ENCODE data around the gene OXNAD1.

OXNAD1 gene

GRCh38 chr3:16337856-16338540 lies 73.0 kb downstream of the OXNAD1 start:
- TF ChIP-seq CTCF (IDR thresholded peaks at IDR 0.05; ENCODE audit: insufficient read depth, missing control alignments) = no peak
- no peak for DNase-seq (ENCODE audit: insufficient read length, low spot score)
- FAIRE-seq = no peak

- DNase-seq (ENCODE audit: insufficient read length, low spot score) (no peak), FAIRE-seq (no peak)
- TF ChIP-seq CTCF (IDR thresholded peaks at IDR 0.05; ENCODE audit: insufficient read depth, missing control alignments) = no peak
Observed at GRCh38 chr3:16338999-16339398, 74.0 kb downstream of the OXNAD1 start.

- DNase-seq (ENCODE audit: insufficient read length, low spot score) (no peak), FAIRE-seq (no peak)
- TF ChIP-seq CTCF (IDR thresholded peaks at IDR 0.05; ENCODE audit: insufficient read depth, missing control alignments) = no peak
Observed at GRCh38 chr3:16343101-16343500, 78.1 kb downstream of the OXNAD1 start.

GRCh38 chr3:16346413-16347081 lies 81.5 kb downstream of the OXNAD1 start:
- no peak for TF ChIP-seq CTCF (IDR thresholded peaks at IDR 0.05; ENCODE audit: insufficient read depth, missing control alignments)
- DNase-seq (ENCODE audit: insufficient read length, low spot score) (no peak), FAIRE-seq (no peak)

GRCh38 chr3:16347548-16347947 lies 82.5 kb downstream of the OXNAD1 start:
- no peak for FAIRE-seq
- no peak for TF ChIP-seq CTCF (IDR thresholded peaks at IDR 0.05; ENCODE audit: insufficient read depth, missing control alignments)

GRCh38 chr3:16349986-16350596 lies 85.1 kb downstream of the OXNAD1 start:
- FAIRE-seq = no peak

More at GRCh38 chr3:16347548-16347947, 82.5 kb downstream of the OXNAD1 start:
- no peak for DNase-seq (ENCODE audit: insufficient read length, low spot score)

More at GRCh38 chr3:16349986-16350596, 85.1 kb downstream of the OXNAD1 start:
- DNase-seq (ENCODE audit: insufficient read length, low spot score) = no peak
- TF ChIP-seq CTCF (IDR thresholded peaks at IDR 0.05; ENCODE audit: insufficient read depth, missing control alignments) = no peak
